Bone marrow (tissue), 2 donors: ENCODE measurements around the gene ZFP62.
A peak's percentile ranks its signal among the peaks of the same experiment; 100 is the strongest.

Experiments used
- DNase-seq, 2 donors: peaks; one replicate each; lab custom pipeline; 2025; lab: John Stamatoyannopoulos, UW

ZFP62 gene

DNA sequence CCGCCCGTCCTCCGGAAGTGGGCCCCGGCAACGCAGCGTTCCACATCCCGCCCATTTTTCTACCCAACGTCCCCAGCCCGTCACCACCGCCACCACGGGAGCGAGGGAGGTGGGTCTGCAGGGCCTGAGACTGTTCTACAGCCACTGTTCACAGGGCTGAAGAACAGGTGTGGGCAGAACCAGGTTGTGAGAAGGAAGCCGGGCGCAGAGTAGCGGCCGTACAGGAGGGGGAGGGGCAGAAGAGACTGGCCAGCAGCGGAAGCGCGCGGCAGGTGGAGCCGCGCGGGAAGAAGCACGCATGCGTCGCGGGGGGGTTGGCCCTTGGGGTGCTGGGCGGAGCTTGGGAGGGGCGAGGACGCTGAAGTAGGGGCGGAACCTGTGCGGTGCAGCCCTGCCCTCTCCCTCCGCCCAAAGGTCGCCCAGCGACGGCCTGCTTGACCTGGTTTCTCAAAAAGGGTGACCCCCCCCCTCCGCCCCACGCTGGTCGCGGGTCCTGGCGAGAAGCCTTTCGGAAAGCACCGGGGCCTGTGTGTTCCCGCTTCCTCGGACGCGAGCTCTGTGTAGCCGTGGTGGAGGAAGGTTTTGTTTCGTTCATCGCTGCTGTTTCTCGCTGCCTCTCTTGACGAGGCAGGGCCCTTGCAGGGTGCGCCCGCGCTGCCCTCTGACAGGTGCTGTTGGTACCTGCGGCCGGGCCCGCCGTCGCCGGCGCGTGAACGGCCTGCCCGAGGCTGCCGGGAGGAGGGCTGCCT, 50.7 kb downstream of the ZFP62 start:
- peak; percentile 95 to 96 for DNase-seq

DNA sequence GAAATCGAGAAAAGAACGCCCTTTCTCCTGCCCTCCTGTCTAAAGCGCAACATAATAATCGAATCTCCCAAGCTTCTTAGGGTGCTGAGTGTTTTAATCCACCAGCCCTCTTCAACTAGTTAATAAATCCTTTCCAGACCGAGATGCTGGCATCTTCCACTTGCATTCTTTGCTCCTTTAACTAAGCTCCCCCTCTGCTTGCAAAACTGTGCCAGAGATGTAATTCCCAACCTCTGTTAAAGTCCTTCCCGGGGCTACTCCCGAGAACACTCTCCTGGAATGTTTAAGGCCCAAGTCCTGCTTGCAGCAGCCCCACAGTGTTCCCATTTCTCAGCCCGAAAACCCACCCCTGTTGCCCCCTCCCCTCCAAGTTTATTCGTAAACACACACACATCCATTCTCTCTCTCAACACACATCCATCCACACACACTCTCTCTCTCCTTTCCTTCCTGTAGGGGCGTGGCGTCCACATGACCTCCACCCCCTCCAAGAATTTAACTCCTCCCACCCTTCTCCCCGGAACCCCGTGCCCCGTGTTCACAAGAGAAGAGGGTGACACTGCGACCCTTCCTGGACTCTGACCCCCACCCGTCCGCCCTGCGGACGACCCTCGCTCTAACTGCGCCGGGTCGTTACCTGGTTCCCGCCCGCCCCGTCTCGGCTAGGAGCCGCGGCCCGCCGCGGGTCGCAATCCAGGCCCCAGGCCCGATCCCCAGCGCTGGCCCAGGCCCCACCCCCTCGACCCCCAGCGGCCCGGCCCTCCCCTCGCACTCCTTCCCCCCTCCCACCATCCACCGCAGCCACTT, 51.5 kb downstream of the ZFP62 start:
- DNase-seq, result peak; percentile 73 to 94

DNA sequence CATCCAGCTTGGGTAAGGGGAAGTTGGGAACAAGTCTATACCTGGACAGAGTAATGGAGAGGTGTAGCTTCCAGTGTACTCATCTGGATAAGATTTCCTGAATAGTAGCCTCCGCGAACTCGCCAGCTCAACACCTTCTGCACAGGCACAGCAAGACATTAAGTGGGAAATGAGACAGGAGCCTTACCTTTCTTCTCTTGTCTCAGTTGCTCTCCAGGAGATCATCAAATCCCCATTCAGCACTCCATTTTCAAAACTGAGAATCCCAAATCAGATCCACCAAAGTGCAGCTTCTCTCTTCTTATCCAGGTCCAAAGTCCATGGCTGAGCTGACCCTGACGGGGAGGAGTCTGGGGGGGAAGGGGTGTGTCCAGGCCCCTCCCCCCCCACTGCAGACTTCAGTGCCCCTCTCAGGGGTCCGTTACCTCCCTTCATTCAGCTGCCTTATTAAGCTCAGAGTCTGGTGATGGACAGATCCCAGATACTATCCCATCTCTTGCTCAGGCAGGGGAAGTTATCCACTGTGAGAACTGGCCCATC, 52.5 kb downstream of the ZFP62 start:
- DNase-seq, result no peak

DNA sequence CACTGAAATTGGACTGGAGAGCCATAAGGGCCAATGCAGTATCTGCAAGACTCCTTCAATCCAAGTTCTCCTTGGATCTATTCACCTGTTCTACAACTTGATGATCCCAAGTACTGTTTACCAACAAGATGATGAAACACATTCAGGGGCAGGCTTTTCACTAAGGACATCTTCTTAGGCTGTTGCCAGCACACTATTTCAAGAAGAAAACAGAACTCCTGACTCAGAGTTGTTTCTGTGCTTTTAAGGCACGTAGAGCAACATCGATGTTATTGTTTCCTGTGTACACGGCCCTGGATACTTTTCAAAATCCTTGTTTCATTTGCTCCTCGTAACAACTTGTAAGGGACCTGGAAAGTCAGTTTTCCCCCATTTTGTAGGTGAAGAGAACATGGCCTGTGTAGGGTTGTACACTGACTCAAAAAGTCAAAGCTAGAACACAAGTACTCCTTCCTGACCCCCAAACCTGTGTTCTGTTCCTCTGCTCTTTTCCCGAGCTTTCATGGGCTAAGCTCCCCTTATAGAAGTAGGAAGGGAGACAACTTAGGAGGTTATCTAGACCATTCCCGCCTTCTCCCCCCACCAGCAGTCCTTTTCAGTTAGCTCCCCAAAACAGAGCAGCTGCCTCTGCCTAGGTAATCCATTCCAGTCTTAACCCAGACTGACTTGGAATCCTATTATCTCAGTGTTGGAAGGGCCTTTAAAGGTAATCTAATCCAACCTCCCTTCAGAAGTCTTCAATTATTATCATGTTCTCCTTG, 53.2 kb downstream of the ZFP62 start:
- DNase-seq, result no peak

DNA sequence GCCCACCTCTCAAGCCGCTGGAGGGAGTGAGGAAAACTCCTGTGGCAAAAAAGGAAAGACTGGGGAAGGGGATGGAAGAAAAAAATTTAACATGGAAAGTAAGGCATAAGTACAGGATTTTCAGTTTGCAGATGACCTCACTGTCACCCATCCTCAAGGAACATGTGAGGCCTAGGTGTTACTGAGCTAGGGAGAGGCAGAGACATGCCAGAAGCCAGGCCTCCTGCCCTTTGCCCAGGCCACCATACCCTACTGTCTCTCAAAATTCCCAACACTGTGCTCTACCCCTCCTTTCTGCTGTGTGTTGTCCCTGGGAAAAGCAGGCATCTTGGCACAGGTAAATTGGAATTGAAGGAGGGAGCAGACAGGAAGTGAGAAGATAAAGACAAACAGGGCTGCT, 54.0 kb downstream of the ZFP62 start:
- no peak for DNase-seq

DNA sequence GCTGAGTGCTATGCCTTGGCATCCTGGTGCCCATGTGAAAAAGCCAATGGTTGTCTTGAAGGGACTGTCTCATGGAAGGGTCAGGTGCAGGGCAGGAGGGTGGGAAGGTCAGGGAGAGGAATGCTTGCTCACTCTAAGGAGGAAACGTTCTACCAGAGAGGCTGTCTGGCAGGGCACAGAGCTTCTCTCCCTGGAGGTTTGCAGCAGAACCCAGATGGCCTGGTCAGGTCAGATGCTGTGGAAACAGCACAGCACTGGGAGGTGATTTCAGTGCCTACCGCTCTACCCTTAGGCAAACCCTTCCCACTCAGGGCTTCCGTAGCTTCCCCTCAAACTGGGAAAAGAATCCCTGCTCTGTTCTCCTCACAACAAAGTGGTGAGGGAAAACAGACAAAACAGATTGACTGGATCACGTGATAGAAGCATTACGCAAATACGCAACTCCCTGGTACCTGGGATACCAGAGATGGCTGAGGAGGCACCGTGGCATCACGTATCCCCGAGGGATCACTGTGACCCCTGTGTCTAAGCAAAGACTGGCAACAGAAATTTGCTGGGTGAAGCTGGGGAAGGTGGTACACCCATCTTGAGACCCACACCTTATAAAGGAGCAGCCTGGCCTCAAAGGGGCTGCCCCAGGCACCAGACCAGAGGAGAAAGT, 54.6 kb downstream of the ZFP62 start:
- DNase-seq, result no peak

DNA sequence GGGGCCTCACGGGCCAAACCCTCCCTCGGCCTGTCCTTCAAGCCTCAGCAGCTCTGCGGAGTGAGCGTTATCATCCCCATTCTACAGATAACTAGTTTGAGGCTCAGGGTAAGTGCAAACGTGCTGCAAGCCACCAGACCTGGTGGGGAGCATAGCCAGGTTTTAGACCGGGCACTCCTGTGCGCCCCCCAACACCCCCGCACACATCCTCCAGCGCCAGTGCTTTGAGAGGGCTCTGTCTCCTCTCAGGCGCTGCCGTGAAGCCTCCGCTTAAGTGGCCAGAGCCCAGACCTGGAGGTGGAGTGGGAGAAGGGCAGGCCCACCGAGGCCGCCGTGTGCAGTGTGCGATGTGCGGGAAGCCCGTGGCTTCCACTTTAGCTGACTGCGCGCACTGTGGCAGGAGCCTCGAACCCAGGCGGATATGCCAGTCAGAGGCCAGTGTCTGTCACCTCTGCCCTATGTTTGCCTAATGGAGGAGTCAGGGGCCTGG, 56.9 kb downstream of the ZFP62 start:
- DNase-seq, result no peak

DNA sequence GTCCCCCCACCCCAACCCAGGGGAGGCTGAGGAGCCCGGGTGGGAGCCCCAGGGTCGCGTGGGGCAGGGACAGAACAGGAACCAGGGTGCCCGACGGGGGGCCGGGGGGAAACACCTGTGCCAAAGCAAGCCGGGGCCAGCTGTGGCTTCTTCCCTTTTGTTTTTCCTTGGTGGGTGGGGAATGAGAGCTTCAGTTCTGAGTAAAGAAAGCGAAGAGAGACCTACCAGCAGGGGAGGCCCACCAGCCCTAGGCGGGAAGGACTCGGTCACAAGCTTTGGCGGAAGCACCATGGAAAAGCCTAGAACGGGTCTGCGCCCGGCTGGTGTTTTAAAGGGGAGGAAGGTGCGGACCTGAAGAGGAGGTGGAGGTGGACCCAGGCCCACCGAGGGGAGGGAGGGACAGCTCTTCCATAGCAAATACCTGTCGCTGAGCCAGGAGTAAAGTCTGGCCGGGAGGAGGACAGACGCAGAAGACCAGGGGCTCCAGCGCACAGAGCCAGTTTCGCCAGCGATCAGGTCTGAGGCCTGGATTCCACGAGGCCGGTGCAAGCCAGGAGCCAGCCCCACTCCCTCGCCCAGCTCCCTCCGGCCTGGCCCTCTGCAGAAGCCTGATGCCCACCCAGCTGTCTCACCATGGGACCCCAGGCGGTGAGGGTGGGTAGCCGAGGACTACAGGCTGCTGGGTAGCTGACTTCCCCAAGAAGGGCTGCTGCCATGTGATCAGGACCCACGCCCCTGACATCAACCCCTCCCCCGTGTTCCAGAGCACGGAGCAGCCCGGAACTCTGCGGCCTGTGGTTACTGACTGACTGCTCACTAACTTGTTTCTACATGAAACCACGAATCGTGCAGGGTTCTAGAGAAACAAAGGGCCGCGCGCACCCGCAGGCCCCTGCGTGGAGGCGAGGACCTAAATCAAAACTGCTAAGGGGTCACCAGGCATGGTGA, 57.6 kb downstream of the ZFP62 start:
- DNase-seq, result peak; percentile 56 to 89

DNA sequence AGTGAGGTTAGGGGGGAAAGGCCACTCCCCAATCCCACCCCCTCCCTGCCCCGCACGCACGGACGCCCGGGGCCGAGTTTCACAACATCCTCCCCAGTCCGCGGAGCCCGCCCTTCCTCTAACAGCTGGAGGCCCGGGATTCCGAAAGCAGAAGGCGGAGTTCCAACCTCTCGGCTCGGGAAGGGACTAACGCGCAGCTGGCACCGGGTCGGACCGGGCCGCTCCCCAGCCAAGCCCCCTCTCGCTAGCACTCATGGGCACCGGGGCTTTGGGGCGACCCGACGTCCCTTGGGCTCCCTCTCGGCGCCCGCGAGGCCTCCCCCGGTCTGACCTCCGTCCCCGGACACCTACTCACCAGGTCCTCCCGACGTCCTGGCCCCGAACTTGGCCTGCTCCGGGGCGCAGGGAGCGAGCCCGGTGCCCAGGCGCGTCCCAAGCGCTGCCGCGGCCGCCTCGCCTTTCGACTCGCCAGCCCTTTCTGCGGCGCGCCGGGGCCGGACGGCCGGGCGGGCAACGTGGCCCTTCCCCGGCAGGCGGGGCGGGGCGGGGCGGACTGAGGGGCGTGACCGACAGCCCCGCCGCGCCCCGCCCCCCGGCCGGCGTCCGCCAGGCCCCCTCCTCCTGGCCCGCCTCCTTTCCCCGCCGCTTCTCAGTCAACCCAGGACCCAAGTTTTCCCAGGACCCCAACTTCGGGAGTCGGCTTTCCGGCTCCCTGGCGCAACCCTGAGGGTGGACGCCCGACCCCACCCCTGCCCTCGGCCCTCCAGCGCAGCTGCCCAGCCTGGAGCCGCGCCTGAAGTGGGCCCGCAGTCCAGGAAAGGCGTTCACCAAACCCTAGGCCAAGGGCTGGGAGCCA, 58.5 kb downstream of the ZFP62 start, which contains the start of gene MGAT1:
Gene MGAT1 (minus strand): TSS at position 482 of the 856 bp plus-strand sequence. CDS start 9,835 bp downstream, outside the sequence.
- DNase-seq, result peak; percentile 77 to 82

DNA sequence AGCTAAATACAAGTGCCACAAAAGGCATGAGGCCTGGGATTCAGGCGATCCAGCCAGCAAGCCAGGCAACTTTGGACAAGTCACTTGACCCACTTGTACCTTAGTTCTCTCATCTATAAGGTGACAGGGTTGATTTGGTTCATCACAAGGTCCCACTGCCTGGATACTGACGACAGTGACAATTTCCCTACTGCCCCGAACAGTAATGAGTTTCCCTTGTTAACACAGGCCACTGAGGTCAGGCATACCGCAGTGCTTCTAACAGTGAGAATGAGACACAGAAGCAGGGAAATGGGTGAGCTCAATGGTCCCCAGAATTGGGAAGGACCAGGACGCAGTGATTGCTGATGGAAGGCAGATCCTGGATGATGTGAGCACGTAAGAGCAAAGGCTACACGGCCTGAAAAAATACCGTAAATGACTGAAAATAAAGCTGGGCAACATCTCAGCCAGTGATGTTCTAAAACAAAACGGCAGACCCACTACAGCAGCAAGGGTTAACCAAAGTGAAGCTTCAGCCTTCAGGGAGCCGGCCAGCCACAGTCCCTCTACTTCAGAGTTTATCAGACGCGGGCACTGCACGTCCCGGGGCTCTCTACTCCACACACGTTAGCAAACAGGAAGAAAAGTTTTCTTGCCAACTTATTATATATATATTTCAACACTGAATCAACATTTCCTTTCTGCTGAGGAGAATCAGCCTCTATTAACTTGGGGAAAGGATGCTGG, 59.3 kb downstream of the ZFP62 start:
- no peak for DNase-seq

DNA sequence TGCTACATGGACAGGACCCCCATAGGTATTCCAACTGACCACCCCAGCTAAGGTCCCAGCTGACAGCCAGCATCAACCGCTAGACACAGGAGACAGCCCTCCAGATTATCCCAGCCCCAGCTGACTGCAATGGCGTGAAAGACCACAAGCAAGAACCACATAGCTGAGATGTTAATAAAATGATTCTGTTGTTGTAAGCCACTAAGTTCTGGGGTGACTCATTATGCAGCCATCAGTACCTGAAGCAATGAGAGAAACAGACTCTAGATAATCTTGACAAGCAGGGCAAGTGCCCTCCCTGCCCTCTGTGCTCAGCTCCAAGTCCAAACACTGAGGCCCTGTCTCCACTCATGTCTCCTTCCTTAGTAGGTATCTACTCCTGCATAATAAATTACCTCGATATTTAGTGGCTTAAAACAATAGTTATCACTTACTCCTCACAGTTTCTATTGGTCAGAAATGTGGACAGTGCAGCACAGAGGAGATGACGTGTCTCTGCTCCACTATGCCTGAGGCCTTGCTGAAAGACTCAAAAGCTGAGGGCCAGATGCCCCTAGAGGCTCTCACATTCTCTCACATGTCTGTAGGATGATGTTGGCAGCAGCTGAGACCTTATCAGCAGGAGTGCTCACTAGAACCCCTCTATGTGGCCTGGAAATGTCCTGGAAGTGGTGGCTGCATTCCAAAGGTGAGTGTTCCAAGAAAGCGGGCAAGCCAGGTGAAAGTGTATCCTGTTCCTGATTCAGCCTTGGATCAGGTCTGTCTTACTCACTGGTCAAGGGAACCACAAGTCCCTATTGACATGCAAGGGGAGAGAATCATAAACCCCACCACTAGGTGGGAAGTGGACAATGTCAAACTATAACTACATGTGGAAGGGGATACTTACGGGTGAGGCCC, 60.9 kb downstream of the ZFP62 start:
- DNase-seq, result no peak

DNA sequence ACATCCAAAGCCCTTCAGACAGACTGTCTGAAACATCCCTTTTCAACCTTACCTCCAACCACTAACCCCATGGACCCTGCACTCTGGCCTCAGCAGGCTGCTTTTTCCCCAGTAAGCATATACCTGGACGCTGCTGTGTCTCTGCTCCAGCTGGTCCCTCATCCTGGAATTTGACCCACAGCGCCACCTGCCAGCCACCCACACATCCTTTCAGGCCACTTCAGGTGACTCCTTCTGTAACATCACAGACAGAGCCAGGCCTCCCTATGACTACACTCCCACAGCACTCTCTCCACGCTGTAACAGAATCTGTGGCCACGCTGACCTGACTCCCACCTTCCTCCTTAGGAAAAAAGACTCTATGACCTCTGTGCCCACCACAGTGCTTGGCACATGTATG, 61.9 kb downstream of the ZFP62 start:
- DNase-seq, result no peak

DNA sequence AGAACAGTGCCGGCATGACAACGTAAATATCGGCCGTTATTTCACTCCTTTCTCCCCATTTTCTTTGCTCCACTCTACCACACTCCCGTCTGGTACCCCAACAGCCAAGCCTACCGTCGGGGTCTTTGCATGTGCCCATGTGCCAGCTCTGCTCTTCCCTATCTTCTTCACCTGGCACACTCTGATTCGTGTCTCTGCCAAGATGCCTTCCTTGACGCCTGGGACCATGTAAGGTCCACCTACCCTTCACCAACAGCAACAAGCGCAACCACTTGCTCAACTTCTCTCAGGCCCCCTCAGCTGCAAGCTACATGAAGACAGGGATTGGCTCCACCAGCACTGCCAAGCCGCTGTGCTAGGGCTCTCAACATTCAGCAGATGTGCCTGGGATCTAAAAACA, 62.9 kb downstream of the ZFP62 start:
- no peak for DNase-seq
